ENCODE results near the gene PIK3AP1.

Gene PIK3AP1

GRCh38 chr10:96688789-96689188 lies 31.5 kb downstream of the PIK3AP1 start:
- DNase-seq (ENCODE audit: low read depth): no peak
- H3K4me3 ChIP-seq (ENCODE audit: low read length): no peak overlapping the region
- TF ChIP-seq, protein P1, sequence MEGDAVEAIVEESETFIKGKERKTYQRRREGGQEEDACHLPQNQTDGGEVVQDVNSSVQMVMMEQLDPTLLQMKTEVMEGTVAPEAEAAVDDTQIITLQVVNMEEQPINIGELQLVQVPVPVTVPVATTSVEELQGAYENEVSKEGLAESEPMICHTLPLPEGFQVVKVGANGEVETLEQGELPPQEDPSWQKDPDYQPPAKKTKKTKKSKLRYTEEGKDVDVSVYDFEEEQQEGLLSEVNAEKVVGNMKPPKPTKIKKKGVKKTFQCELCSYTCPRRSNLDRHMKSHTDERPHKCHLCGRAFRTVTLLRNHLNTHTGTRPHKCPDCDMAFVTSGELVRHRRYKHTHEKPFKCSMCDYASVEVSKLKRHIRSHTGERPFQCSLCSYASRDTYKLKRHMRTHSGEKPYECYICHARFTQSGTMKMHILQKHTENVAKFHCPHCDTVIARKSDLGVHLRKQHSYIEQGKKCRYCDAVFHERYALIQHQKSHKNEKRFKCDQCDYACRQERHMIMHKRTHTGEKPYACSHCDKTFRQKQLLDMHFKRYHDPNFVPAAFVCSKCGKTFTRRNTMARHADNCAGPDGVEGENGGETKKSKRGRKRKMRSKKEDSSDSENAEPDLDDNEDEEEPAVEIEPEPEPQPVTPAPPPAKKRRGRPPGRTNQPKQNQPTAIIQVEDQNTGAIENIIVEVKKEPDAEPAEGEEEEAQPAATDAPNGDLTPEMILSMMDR (IDR thresholded peaks at IDR 0.05; ENCODE audit: insufficient read depth, low read depth, low read length, missing control alignments): no peak

- TF ChIP-seq, protein P1 (IDR thresholded peaks at IDR 0.05; ENCODE audit: insufficient read depth, low read depth, low read length, missing control alignments): no peak
- no peak for DNase-seq (ENCODE audit: low read depth)
These were observed 32.8 kb downstream of the PIK3AP1 start for GRCh38 chr10:96687317-96688012.

DNA sequence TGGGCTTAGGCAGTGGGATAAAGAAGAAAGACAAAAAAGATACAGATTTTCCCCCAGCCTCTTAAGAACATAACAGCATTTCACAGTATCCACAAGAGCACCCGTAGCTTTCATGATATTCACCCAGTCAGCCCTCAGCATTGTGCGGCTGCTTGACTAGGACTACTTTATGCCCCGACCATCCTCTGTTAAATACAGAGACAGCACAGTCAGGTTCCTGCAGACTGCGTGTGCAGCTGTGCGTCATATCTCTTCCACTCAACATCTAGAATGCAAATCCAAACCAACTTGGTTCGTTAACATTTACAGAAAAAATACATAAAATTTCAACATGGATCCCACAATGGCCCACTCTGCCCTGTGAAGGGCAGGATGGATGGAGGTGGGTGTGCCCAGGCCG lies 33.8 kb downstream of the PIK3AP1 start:
- TF ChIP-seq, protein P1 (IDR thresholded peaks at IDR 0.05; ENCODE audit: insufficient read depth, low read depth, low read length, missing control alignments): no peak
- DNase-seq (ENCODE audit: low read depth): no peak
- no peak overlapping the region for H3K4me3 ChIP-seq (ENCODE audit: low read length)

More at GRCh38 chr10:96687317-96688012, 32.8 kb downstream of the PIK3AP1 start:
- no peak overlapping the region for H3K4me3 ChIP-seq (ENCODE audit: low read length)

DNA sequence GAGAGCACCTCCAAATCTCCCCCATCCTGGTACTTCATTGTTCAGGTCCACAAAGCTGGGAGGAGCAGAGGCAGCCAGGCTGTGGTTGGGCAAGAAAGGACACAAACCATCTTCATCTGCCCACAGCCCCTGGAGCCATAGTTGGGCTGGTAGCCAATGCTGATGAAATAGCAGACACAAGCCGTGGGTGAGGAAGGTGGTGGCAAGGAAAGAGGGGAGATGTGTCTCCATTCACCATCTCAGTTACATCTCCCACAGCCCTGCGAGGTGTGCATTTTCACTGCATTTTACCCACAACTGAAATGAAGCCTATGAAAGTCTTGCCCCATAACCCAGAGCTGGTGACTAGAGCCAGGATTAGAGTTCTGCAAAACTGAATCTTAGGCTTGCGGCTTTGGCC lies 35.0 kb downstream of the PIK3AP1 start:
- TF ChIP-seq, protein P1 (IDR thresholded peaks at IDR 0.05; ENCODE audit: insufficient read depth, low read depth, low read length, missing control alignments): no peak
- DNase-seq (ENCODE audit: low read depth): no peak
- no peak overlapping the region for H3K4me3 ChIP-seq (ENCODE audit: low read length)

GRCh38 chr10:96684826-96685225 lies 35.5 kb downstream of the PIK3AP1 start:
- no peak overlapping the region for H3K4me3 ChIP-seq (ENCODE audit: low read length)
- no peak for DNase-seq (ENCODE audit: low read depth)
- TF ChIP-seq, protein P1 (IDR thresholded peaks at IDR 0.05; ENCODE audit: insufficient read depth, low read depth, low read length, missing control alignments): no peak

DNA sequence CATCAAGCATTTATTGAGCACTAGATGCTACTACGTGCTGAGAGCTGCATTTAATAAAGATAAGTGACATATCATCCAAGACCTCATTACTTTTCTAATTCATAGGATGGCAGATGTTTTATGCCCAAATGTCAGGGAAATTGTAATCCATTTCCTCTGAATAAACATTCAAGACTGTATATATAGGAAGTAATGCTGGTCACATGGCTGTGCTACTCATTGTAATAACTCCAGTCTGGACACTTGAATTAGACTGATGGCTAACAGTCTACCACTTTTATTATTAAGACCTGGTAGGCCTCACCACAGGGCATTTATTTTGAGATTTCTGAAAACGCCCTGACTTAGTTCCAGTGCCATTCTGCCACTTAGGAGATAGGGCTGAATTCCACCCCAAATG lies 36.6 kb downstream of the PIK3AP1 start:
- TF ChIP-seq, protein P1 (IDR thresholded peaks at IDR 0.05; ENCODE audit: insufficient read depth, low read depth, low read length, missing control alignments): no peak
- DNase-seq (ENCODE audit: low read depth): no peak
- no peak overlapping the region for H3K4me3 ChIP-seq (ENCODE audit: low read length)

DNA sequence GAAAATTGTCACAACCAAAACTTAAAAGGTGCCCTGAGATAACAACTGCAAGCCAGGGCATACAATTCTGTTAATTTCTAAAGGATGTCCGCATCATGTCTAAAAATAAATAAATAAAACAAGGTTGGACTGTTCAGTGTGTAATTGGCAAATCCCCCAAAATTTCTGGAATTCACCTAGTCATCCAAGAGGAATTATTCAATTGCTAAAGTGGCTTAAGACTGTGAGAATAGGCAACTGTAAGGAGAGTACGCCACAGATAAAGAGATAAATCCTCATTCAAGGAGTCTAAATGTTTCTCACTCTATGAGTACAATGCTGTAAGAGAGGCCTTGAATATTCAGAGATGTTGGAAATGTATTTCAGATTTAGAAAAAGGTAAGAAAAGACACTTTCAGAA lies 37.2 kb downstream of the PIK3AP1 start:
- no peak overlapping the region for H3K4me3 ChIP-seq (ENCODE audit: low read length)
- no peak for DNase-seq (ENCODE audit: low read depth)
- TF ChIP-seq, protein P1 (IDR thresholded peaks at IDR 0.05; ENCODE audit: insufficient read depth, low read depth, low read length, missing control alignments): no peak
